HG03039 (cell line): ENCODE data around the gene RGSL1.

Experiments used
- ATAC-seq: cut with Tn5 transposase; IDR thresholded peaks from one replicate; pipeline ENCODE4 v1.9.1; 2021; ENCODE audit warnings: mild to moderate bottlenecking, moderate library complexity; ENCODE audit not compliant: unreplicated experiment

Gene RGSL1

GRCh38 chr1:182608845-182609610 is 159.1 kb downstream of the RGSL1 start:
- ATAC-seq, result no peak
